ACC112 (cell line): ENCODE measurements around the gene ANXA6.

ENCODE experiments used
- H2AFZ ChIP-seq: fragments of 200-600 bp; sonication (generic); one replicate; pipeline ENCODE4 v1.6.0; 2017; ENCODE audit warnings: antibody characterized with exemption, low read length; ENCODE audit not compliant: unreplicated experiment
- H3K27ac ChIP-seq: fragments of 200-600 bp; sonication (generic); 2 replicates; pipeline ENCODE4 v1.5.1; 2014; ENCODE audit warnings: low read depth, mild to moderate bottlenecking, antibody characterized with exemption, low read length, moderate library complexity
- H3K27me3 ChIP-seq: fragments of 200-600 bp; sonication (generic); 2 replicates; pipeline ENCODE4 v1.6.1; 2014; ENCODE audit warnings: mild to moderate bottlenecking, antibody characterized with exemption, low read length, moderate library complexity, mixed read lengths; ENCODE audit not compliant: insufficient read depth
- H3K36me3 ChIP-seq: fragments of 200-600 bp; sonication (generic); 2 replicates; pipeline ENCODE4 v1.6.1; 2016; ENCODE audit warnings: mild to moderate bottlenecking, antibody characterized with exemption, low read length, moderate library complexity, mixed read lengths; ENCODE audit not compliant: insufficient read depth
- H3K4me1 ChIP-seq: fragments of 200-600 bp; sonication (generic); one replicate; pipeline ENCODE4 v1.6.1; 2016; ENCODE audit warnings: low read length, mixed read lengths; ENCODE audit not compliant: insufficient read depth, unreplicated experiment, control insufficient read depth
- H3K4me3 ChIP-seq: fragments of 200-600 bp; sonication (generic); 2 replicates; pipeline ENCODE4 v1.5.1; 2014; ENCODE audit warnings: mild to moderate bottlenecking, low read depth, low read length
- H3K79me2 ChIP-seq: fragments of 200-600 bp; sonication (generic); one replicate; pipeline ENCODE4 v1.6.0; 2016; ENCODE audit warnings: low read length; ENCODE audit not compliant: control insufficient read depth, unreplicated experiment, insufficient read depth

The ANXA6 gene

GRCh38 chr5:151092762-151093161, 64.8 kb downstream of the ANXA6 start:
- no peaks in the 10 kb centered on the region for H3K36me3 ChIP-seq
- H3K27me3 ChIP-seq, result no peaks in the 10 kb centered on the region
- H3K4me1 ChIP-seq, result peaks cover 40% of the 10 kb centered on the region
- H2AFZ ChIP-seq, result no peak overlapping the region
- peak overlapping the region; percentile 7; the same call in 1 of the 2 replicates for H3K4me3 ChIP-seq
- no peaks in the 10 kb centered on the region for H3K79me2 ChIP-seq
- H3K27ac ChIP-seq, result peak overlapping the region; percentile 99

GRCh38 chr5:151089726-151090125, 67.9 kb downstream of the ANXA6 start:
- H2AFZ ChIP-seq, result no peak overlapping the region
- H3K27ac ChIP-seq, result no peak overlapping the region
- H3K36me3 ChIP-seq, result no peaks in the 10 kb centered on the region
- peaks cover 38% of the 10 kb centered on the region for H3K4me1 ChIP-seq
- no peaks in the 10 kb centered on the region for H3K79me2 ChIP-seq
- no peaks in the 10 kb centered on the region for H3K27me3 ChIP-seq
- H3K4me3 ChIP-seq, result no peak overlapping the region

GRCh38 chr5:151088986-151089385, 68.6 kb downstream of the ANXA6 start:
- Histone ChIP-seq H3K4me3 (no peak overlapping the region), H3K79me2 (no peaks in the 10 kb centered on the region), H3K4me1 (peaks cover 34% of the 10 kb centered on the region), H3K27ac (no peak overlapping the region), H3K27me3 (no peaks in the 10 kb centered on the region), H3K36me3 (no peaks in the 10 kb centered on the region), H2AFZ (no peak overlapping the region)

- Histone ChIP-seq H3K36me3 (no peaks in the 10 kb centered on the region), H3K27me3 (no peaks in the 10 kb centered on the region), H2AFZ (no peak overlapping the region), H3K79me2 (peaks cover under 1% of the 10 kb centered on the region), H3K27ac (no peak overlapping the region), H3K4me3 (no peak overlapping the region), H3K4me1 (peaks cover 35% of the 10 kb centered on the region)
Observed at GRCh38 chr5:151087486-151087885, 70.1 kb downstream of the ANXA6 start.

- H3K79me2 ChIP-seq, result peaks cover 3% of the 10 kb centered on the region
- no peak overlapping the region for H3K4me3 ChIP-seq
- peaks cover 36% of the 10 kb centered on the region for H3K4me1 ChIP-seq
- no peak overlapping the region for H2AFZ ChIP-seq
- no peak overlapping the region for H3K27ac ChIP-seq
- no peaks in the 10 kb centered on the region for H3K27me3 ChIP-seq
- no peaks in the 10 kb centered on the region for H3K36me3 ChIP-seq
Observed at GRCh38 chr5:151086905-151087360, 70.6 kb downstream of the ANXA6 start.

GRCh38 chr5:151086192-151086869, 71.2 kb downstream of the ANXA6 start:
- Histone ChIP-seq H3K36me3 (no peaks in the 10 kb centered on the region), H3K4me1 (peaks cover 36% of the 10 kb centered on the region), H3K27ac (peak overlapping the region; percentile 63; the same call in 1 of the 2 replicates), H3K27me3 (no peaks in the 10 kb centered on the region), H3K4me3 (no peak overlapping the region), H2AFZ (no peak overlapping the region), H3K79me2 (peaks cover 3% of the 10 kb centered on the region)

GRCh38 chr5:151085517-151086041, 72.0 kb downstream of the ANXA6 start:
- no peaks in the 10 kb centered on the region for H3K36me3 ChIP-seq
- peaks cover 3% of the 10 kb centered on the region for H3K79me2 ChIP-seq
- H2AFZ ChIP-seq, result no peak overlapping the region
- no peaks in the 10 kb centered on the region for H3K27me3 ChIP-seq
- peak overlapping the region; percentile 63; the same call in 1 of the 2 replicates for H3K27ac ChIP-seq
- no peak overlapping the region for H3K4me3 ChIP-seq
- peaks cover 36% of the 10 kb centered on the region for H3K4me1 ChIP-seq

GRCh38 chr5:151084363-151084762, 73.2 kb downstream of the ANXA6 start:
- peaks cover 11% of the 10 kb centered on the region for H3K79me2 ChIP-seq
- no peaks in the 10 kb centered on the region for H3K27me3 ChIP-seq
- no peak overlapping the region for H2AFZ ChIP-seq
- H3K4me1 ChIP-seq, result peaks cover 39% of the 10 kb centered on the region
- no peaks in the 10 kb centered on the region for H3K36me3 ChIP-seq
- H3K27ac ChIP-seq, result peak overlapping the region; percentile 63; the same call in 1 of the 2 replicates
- H3K4me3 ChIP-seq, result no peak overlapping the region

- H3K4me3 ChIP-seq, result no peak overlapping the region
- peaks cover 51% of the 10 kb centered on the region for H3K4me1 ChIP-seq
- no peaks in the 10 kb centered on the region for H3K27me3 ChIP-seq
- no peak overlapping the region for H2AFZ ChIP-seq
- H3K79me2 ChIP-seq, result peaks cover 23% of the 10 kb centered on the region
- H3K36me3 ChIP-seq, result peaks cover under 1% of the 10 kb centered on the region; the same call in 1 of the 2 replicates
- peak overlapping the region; percentile 94; the same call in 1 of the 2 replicates for H3K27ac ChIP-seq
Observed at GRCh38 chr5:151083081-151083676, 74.4 kb downstream of the ANXA6 start.

- Histone ChIP-seq H3K36me3 (peaks cover 8% of the 10 kb centered on the region; the same call in 1 of the 2 replicates), H3K27me3 (no peaks in the 10 kb centered on the region), H3K27ac (peak overlapping the region; percentile 94; the same call in 1 of the 2 replicates), H3K4me1 (peaks cover 55% of the 10 kb centered on the region), H3K79me2 (peaks cover 31% of the 10 kb centered on the region), H2AFZ (no peak overlapping the region), H3K4me3 (peak overlapping the region; percentile 93)
Observed at GRCh38 chr5:151082282-151082902, 75.2 kb downstream of the ANXA6 start.
